GM11168 (cell line): Measurements from ENCODE around the gene MDN1.

ENCODE experiments used
- in situ Hi-C: fragments of 300-500 bp; cut with MboI; formaldehyde crosslinking; loops from one replicate; pipeline ENCODE4 v1.12.0; 2022; ENCODE audit warnings: low sequenced_read_pairs; ENCODE audit not compliant: unreplicated experiment

Gene MDN1

DNA sequence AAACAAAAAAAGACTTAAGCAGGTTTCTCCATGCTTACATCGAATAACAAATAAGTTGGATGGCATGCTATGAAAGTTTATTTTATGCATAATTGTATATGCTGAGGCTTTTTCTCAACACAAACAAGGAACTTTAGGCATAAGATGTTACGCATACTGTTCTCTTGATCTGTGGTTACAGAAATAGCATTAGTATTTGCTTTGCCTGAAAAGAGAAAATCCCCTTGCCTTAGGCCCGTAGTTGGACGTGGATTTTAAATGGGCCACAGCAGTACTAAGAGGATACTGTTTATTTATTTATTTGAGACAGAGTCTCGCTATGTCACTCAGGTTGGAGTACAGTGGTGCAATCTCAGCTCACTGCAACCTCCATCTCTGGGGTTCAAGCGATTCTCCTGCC is 200.0 kb downstream of the MDN1 start:
- in situ Hi-C loops, result no loop called here

DNA sequence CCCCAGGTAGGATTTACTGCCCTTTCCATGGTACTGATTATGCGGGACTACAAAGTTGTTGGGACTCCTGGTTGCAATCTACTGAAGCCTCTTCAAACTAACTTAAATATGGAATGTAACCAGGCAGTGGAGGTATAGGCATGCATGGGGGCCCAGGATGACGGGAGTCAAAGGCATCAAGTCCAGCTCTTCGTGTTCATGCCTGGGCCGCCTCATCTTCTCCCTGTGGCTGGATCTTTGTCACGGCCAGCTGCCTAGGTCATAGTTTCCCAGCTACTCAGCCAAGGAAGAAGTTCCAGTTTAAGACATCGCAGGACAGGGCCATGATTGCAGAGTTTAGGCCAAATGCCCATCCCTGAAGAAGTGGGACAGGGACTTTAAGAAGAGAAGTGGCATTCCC is 201.6 kb downstream of the MDN1 start:
- in situ Hi-C loops, result no loop called here

DNA sequence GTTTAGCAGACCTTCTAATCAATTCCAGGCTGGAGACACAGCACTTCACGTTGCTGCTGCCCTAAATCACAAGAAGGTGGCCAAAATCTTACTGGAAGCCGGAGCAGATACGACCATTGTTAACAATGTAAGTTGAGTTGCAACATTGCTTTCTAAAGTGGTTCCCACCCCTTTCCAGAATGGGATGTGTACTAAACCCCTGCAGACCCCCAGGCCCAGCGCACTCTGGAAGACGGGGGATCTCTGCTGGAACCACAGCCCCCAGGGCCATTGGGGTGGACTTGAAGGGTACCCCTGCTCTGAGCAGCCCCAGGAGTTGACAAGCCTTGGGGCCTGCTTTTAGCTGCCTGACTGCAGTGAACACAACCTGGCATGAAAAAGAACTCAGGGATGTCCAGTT is 203.1 kb downstream of the MDN1 start:
- in situ Hi-C loops, result no loop called here

DNA sequence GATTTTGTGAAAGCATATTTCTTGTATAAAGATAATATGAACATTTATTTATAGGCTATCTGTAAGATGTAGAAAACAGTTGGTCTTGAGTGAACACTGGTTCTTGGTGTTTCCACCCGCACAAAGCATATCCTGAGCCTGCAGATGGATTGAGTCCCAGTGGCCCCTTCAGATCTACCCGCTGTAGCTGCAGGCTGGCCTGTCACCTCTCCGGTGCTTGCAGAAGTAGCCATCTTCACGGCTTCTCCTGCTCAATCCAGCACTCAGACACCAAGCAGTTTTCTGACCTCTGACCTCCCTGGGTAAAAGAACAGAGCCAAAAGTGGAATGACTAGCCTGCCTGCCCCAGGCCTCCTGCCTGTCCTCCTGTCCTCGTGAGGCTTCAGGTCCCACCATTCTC is 203.7 kb downstream of the MDN1 start:
- in situ Hi-C loops, result no loop called here

DNA sequence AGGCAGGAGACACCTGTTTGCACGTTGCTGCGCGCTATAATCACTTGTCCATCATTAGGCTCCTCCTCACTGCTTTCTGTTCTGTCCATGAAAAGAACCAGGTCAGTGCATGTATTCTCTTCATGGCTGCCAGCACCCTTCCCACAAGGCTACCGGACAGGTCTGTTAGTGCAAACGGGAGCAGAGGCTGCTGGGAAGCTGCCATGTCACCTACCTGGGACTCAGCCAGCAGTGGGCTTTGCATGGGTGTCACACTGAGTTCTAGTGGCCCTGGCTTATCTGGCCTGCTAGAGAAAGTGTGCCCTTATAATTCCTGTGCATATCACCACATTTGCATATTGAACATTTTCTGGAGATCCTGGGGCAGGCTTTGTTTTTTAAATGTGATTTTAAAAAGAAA is 205.8 kb downstream of the MDN1 start:
- in situ Hi-C loops, result loop anchor here (5.0 kb wide), 1 partner anchor 246 kb away; no protein-coding TSS in a partner anchor

DNA sequence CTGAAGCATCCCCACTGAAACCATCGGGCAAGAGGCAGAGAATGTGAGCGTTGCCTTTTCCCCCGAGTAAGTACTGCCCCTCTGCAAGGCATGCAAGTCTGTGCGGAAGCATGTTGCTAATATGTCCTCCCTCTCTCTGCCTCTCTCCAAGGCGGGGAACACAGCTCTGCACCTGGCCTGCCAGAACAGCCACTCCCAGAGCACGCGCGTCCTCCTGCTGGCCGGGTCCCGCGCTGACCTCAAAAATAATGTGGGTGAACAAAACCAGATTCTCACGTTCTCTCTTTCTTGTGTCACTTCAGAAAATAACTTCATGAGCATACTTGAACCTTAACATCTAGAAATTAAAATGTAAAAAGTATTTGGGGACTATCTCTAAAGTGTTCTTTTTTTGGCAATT is 207.5 kb downstream of the MDN1 start:
- in situ Hi-C loops, result loop anchor here (5.0 kb wide), 1 partner anchor 245 kb away; no protein-coding TSS in a partner anchor

DNA sequence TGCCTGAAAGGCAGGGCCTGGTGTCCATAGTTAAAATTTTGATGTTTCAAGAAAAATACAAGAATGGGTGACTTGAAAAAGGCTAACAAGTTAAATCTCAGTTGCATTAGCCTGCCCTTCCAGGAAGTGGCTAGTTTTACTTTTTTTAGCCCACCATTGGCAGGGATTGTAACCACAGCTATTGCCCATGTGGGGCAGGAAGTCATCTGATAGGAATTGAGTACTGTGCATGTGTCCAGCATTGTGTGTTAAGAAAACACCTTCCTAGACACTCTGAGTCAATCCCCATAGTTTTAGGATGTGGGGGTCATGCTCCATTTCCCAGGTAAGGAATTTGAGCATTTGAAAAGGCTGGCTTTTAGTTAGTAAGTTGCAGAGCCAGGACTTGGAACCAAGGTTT is 207.9 kb downstream of the MDN1 start:
- in situ Hi-C loops, result loop anchor here (5.0 kb wide), 1 partner anchor 244 kb away; no protein-coding TSS in a partner anchor

DNA sequence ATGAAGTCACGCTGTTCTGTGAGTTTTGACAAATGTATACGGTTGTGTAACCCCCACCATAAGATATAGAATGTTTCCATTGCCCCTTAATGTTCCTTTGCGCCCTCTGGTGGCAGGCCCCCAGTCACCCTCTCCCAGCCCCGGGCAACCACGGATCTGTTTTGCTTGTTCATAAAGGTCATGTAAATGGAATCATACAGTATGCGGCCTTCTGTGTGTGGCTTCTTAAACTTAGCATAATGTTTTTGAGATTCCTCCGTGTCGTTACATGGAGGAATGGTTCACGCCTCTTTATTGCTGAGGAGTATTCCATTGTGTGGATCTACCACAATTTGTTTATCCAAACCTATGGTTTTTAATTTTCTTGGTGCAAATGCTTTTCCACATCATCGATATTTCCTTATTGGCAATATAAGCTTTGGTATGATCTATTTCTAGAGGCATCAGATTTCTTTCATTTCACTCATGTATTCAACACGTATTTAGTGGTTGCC is 209.4 kb downstream of the MDN1 start:
- in situ Hi-C loops, result loop anchor here (5.0 kb wide), 1 partner anchor 243 kb away; no protein-coding TSS in a partner anchor

DNA sequence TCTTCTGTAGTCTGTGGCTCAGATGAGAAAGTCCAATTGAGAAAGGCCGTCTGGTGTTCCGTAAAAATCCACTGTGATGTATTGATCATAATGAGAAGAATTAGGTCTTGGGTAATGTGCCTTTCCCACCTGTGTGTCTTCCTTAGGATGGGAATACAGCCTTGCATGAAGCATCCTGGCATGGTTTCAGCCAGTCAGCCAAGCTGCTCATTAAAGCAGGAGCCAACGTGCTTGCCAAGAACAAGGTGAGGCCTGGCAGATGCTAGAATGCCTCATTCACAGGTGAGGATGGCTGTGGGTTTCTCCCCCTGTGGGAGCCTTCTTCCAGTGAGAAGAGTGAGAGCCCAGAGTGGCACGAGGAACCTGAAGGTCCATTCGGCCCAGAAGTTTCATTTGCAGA is 213.7 kb downstream of the MDN1 start:
- in situ Hi-C loops, result loop anchor here (5.0 kb wide), 1 partner anchor 169 kb away; no protein-coding TSS in a partner anchor

DNA sequence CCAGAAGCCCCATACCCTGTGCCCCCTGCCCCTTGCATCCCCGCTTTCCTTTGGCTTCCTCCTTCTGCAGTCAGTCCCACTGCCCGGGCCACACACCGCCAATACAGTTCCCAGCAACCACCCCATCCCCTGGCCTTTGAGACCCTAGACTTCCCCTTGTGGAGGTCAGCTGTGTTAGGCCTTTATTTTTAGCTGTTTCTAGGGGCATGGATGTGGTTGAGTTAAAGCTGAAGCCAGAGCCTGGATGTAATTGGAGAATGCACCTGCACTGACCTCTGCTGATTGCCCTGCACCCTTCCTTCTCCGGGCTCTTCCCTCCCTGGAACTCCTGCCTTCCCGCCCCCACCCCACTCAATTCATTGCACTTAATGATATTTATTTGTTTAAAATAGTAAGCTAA is 214.9 kb downstream of the MDN1 start:
- in situ Hi-C loops, result loop anchor here (5.0 kb wide), 1 partner anchor 167 kb away; no protein-coding TSS in a partner anchor

DNA sequence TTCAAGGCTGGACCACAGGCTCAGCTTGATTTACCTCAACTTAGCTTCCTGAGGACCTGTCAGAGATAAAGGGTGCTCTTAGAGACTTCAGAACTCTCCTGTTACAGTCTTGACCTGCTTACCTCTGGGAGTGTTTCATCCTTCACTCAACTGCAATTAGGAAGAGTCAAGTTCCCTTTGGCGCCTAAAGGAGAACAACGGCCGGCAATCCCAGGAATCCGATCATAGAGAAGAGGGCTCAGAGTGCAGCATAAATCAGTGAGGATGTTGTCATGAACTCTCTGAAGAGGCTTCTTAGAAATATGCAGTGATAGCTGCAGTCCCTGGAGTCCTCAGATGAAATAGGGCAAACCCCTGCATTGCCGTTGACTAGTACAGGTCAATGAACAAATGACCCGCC is 217.4 kb downstream of the MDN1 start:
- in situ Hi-C loops, result no loop called here

DNA sequence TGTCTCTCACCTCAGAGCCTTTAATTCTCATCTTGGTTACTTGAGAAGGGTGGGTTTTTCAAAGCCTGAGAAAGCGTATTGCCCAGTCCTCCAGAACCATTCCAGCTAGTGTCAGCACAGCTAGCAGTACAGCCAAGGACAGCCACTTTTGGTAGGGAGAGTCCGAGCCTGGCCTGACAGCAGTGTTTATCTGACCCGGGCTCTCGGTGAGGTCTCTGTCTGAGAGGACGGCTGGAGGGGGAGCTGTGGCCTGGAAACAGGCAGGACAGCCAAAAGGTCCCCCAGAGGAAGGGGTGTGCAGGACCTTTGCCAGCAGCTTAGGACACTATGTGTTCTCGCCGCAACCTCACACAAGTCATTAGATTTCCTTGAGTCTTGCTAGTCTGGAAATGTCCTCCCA is 219.9 kb downstream of the MDN1 start:
- in situ Hi-C loops, result no loop called here

DNA sequence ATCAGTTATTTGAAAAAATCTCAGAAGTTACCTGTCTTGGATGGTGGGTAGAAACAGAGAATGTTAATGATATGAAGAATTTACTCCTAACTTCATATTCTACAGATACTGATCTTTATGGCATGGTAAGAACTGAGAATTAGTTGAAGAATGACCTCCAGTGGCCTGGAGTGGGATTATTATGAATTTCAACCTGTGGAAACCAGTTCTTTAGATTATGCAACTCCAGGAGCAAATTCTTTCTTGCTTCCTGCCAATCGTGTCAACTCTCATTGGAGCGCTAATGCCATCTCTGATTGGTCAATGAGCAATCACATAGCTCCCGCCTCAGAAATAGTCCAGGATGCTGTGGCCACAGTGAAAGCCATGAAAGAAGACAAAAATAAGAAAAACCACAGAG is 221.6 kb downstream of the MDN1 start:
- in situ Hi-C loops, result no loop called here

DNA sequence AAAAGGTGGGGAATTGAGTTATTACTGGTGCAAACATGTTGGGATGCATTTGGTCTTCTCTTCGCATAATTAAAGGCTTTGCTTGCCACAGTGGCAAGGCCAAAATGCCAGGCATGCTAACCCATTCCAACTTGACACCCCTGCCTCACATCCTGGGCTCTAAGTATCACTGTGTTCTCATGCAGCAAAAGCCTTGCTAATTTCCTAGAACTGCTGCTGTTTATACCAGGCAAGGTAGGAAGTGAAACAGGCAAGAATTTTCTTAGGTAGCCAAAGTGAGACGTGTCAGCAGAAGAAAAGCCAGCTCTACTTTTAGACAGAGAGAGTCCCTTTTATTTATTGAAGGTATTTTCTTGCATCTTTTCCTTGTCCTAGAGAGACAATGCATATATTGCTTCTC is 222.2 kb downstream of the MDN1 start:
- in situ Hi-C loops, result no loop called here

DNA sequence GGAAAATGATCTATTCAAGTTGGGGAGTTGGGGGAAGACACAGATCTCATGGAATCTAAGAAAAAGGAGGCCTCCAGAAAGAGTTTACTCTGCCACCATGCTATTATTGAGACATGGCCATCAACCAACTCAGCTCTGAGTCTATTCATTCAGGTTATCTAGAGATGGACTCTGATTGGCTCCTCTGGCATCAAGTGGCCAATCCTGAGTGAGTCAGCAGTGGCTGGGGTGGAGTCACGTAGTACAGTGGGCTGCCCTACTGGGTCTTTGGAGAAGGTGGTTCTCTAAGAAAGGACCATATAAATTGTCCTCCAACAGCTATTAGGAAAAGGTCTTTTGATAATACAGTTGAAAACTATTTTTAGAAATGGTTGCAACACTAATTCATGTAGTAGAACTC is 223.1 kb downstream of the MDN1 start:
- in situ Hi-C loops, result no loop called here

DNA sequence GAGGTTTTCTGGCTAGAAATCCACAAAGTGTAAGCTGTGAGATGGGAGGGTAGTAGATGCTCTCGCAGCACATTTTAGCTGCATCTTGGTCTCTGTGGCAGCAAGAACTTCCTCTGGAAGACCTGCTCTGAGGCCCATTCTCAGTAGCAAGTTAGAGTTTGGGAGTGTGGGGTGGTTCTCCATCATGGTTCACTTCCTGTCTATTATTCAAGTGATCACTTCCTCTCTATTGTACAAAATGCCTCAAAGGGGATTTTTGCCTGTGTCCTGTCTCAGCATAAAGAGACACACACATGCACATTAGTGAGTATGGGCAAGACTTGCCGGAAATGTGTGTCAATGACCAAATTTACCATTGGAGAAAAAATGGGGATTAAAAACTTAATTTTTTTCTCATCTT is 223.5 kb downstream of the MDN1 start:
- in situ Hi-C loops, result no loop called here
